A673 (cell line): Measurements from ENCODE around the gene RSKR. TPM values are rescaled to one million over a fixed set of nuclear protein-coding genes. Genes with fewer than 3 reads are reported as not detected.

ENCODE experiments used
- BruUV-seq: library from RNA; stranded (reverse); fragments of 400-500 nt; replicated peaks from 2 replicates; lab custom pipeline; 2021; lab: Mats Ljungman, UMichigan
- CTCF ChIA-PET: fragments of 300-600 bp; sonication (Branson Sonifier 250); formaldehyde crosslinking; loops from one replicate; lab custom pipeline; 2022; ENCODE audit warnings: antibody characterized with exemption; lab: Charles Lee
- POLR2A ChIA-PET: fragments of 300-600 bp; sonication (Branson Sonifier 250); formaldehyde crosslinking; loops from one replicate; lab custom pipeline; 2022; ENCODE audit warnings: antibody characterized with exemption; ENCODE audit not compliant: low non-redundant PET; lab: Charles Lee
- DNase-seq: peaks from one replicate; pipeline ENCODE4 v3.0.0-alpha.2; 2015; ENCODE audit warnings: low spot score
- H3K27ac ChIP-seq: fragments of 200-600 bp; sonication (generic); 2 replicates; pipeline ENCODE4 v1.5.1; 2016; ENCODE audit warnings: mixed run types, low read depth, mild to moderate bottlenecking, mixed read lengths, antibody characterized with exemption, low read length; ENCODE audit not compliant: poor library complexity, severe bottlenecking
- H3K27me3 ChIP-seq: fragments of 200-600 bp; sonication (generic); replicated peaks from 2 replicates; pipeline ENCODE4 v1.6.1; 2017; ENCODE audit warnings: mixed run types, low read depth, mild to moderate bottlenecking, mixed read lengths, antibody characterized with exemption, low read length; ENCODE audit not compliant: insufficient read depth, poor library complexity
- H3K36me3 ChIP-seq: fragments of 200-600 bp; sonication (generic); 2 replicates; pipeline ENCODE4 v1.6.1; 2016; ENCODE audit warnings: mixed run types, mild to moderate bottlenecking, mixed read lengths, antibody characterized with exemption, low read length; ENCODE audit not compliant: insufficient read depth, poor library complexity, severe bottlenecking
- H3K4me1 ChIP-seq: fragments of 200-600 bp; sonication (generic); 2 replicates; pipeline ENCODE4 v1.6.1; 2017; ENCODE audit warnings: mixed run types, mild to moderate bottlenecking, mixed read lengths, antibody characterized with exemption, low read length; ENCODE audit not compliant: insufficient read depth, poor library complexity, severe bottlenecking
- H3K4me3 ChIP-seq: fragments of 200-600 bp; sonication (generic); 2 replicates; pipeline ENCODE4 v1.5.1; 2016; ENCODE audit warnings: low read depth, mixed run types, mild to moderate bottlenecking, mixed read lengths, low read length; ENCODE audit not compliant: poor library complexity, severe bottlenecking
- H3K9me3 ChIP-seq: fragments of 200-600 bp; sonication (generic); 2 replicates; pipeline ENCODE4 v1.6.1; 2016; ENCODE audit warnings: mixed run types, low read depth, mild to moderate bottlenecking, mixed read lengths, antibody characterized with exemption, low read length; ENCODE audit not compliant: poor library complexity, severe bottlenecking
- EZH2 ChIP-seq: fragments of 200-600 bp; sonication (generic); IDR thresholded peaks from 2 replicates; pipeline ENCODE4 v1.6.1; 2017; ENCODE audit warnings: borderline replicate concordance, low read depth, mild to moderate bottlenecking, mixed read lengths, antibody characterized with exemption, low read length; ENCODE audit not compliant: poor library complexity, severe bottlenecking
- intact Hi-C: fragments of 100-400 bp; cut with micrococcal nuclease; formaldehyde crosslinking; loops from one replicate; pipeline ENCODE4 v1.10.0; 2022; ENCODE audit not compliant: unreplicated experiment
- total RNA-seq: library from RNA; stranded (reverse); gene quantifications from 2 replicates; pipeline ENCODE4 v1.2.3, GENCODE V29; 2021
- TF ChIP-seq, protein P1 (sequence below): fragments of 300-800, 200-600 bp; sonication (generic); conservative IDR thresholded peaks from 2 replicates; pipeline ENCODE4 v1.5.1; 2017; ENCODE audit warnings: low read depth, mild to moderate bottlenecking, antibody characterized with exemption, low read length, moderate library complexity, mixed read lengths

Gene RSKR
- total RNA-seq, 1 experiment from 2014 or later: 36.8 TPM

- Histone ChIP-seq H3K4me1 (peaks cover 10% of the 10 kb centered on the region), H3K27ac (peak overlapping the region; percentile 95), H3K36me3 (peaks cover 38% of the 10 kb centered on the region), H3K4me3 (peak overlapping the region; percentile 96), H3K9me3 (no peaks in the 10 kb centered on the region), H3K27me3 (no peaks in the 10 kb centered on the region)
- CTCF ChIA-PET: interaction anchor here (1.0 to 1.2 kb wide), 2 partner anchors 15 to 49 kb away, joined by 3 read pairs; no protein-coding TSS in a partner anchor
- no peak for DNase-seq
- intact Hi-C loops: no loop called here
- TF ChIP-seq EZH2: no peak
- TF ChIP-seq, protein P1, sequence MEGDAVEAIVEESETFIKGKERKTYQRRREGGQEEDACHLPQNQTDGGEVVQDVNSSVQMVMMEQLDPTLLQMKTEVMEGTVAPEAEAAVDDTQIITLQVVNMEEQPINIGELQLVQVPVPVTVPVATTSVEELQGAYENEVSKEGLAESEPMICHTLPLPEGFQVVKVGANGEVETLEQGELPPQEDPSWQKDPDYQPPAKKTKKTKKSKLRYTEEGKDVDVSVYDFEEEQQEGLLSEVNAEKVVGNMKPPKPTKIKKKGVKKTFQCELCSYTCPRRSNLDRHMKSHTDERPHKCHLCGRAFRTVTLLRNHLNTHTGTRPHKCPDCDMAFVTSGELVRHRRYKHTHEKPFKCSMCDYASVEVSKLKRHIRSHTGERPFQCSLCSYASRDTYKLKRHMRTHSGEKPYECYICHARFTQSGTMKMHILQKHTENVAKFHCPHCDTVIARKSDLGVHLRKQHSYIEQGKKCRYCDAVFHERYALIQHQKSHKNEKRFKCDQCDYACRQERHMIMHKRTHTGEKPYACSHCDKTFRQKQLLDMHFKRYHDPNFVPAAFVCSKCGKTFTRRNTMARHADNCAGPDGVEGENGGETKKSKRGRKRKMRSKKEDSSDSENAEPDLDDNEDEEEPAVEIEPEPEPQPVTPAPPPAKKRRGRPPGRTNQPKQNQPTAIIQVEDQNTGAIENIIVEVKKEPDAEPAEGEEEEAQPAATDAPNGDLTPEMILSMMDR: no peak
- BruUV-seq: no TSS peak
- POLR2A ChIA-PET: no interaction called here
Observed at GRCh38 chr17:28597606-28598383, 16.2 kb downstream of the RSKR start.

DNA sequence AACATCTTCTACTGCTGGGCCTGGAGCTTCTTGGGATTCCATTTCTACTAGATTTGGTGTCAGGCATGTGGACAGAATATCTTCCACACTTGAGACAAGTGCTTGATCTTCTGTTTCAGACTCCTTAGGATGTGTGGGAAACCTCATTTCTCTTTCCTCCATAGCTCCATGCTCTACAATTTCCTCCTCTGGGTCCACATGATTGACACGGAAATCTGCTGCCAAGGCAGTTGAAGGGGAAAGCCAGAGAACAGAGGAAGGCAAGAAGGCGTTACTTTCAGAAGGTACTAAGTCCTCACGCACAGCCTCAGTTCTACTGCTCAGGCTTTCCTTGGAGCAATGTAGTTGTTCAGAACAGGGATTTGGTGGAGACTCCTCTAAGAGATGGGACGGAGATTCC, 21.7 kb downstream of the RSKR start:
- TSS peak; percentile 14 for BruUV-seq
- Histone ChIP-seq H3K27me3 (no peaks in the 10 kb centered on the region), H3K4me1 (peaks cover under 1% of the 10 kb centered on the region), H3K4me3 (no peak overlapping the region), H3K27ac (no peak overlapping the region), H3K9me3 (no peaks in the 10 kb centered on the region), H3K36me3 (peaks cover 91% of the 10 kb centered on the region)
- no peak for TF ChIP-seq EZH2
- TF ChIP-seq, protein P1: no peak
- ChIA-PET CTCF (no interaction called here), POLR2A (no interaction called here)
- DNase-seq: no peak
- intact Hi-C loops: no loop called here

- ChIA-PET POLR2A (no interaction called here), CTCF (no interaction called here)
- Histone ChIP-seq H3K27ac (no peak overlapping the region), H3K4me3 (no peak overlapping the region), H3K27me3 (no peaks in the 10 kb centered on the region), H3K4me1 (no peaks in the 10 kb centered on the region), H3K9me3 (no peaks in the 10 kb centered on the region), H3K36me3 (peaks cover 92% of the 10 kb centered on the region)
- intact Hi-C loops: no loop called here
- no TSS peak for BruUV-seq
- no peak for DNase-seq
- TF ChIP-seq EZH2: no peak
- TF ChIP-seq, protein P1: no peak
Observed at GRCh38 chr17:28585851-28586250, 28.1 kb downstream of the RSKR start.
